H9 (cell line): ENCODE results near the gene POLDIP3. TPM values are rescaled to one million over a fixed set of nuclear protein-coding genes. Genes with fewer than 3 reads are reported as not detected.
A peak's percentile ranks its signal among the peaks of the same experiment; 100 is the strongest.

Source experiments
- DNase-seq: peaks from one replicate; pipeline ENCODE4 v3.0.0-alpha.2; 2017
- H2AFZ ChIP-seq: one replicate; pipeline ENCODE4 v1.6.1; 2013; ENCODE audit warnings: mild to moderate bottlenecking, low read length, control low read depth, moderate library complexity
- H2AK5ac ChIP-seq: 2 replicates; pipeline ENCODE4 v1.6.1; 2013; ENCODE audit warnings: low read length, control low read depth, mixed read lengths; ENCODE audit not compliant: insufficient read length
- H2BK120ac ChIP-seq: one replicate; pipeline ENCODE4 v1.6.1; 2013; ENCODE audit warnings: low read depth, mild to moderate bottlenecking, low read length, control low read depth, inconsistent platforms; ENCODE audit not compliant: poor library complexity, severe bottlenecking
- H2BK12ac ChIP-seq: 2 replicates; pipeline ENCODE4 v1.6.1; 2013; ENCODE audit warnings: low read length, control low read depth, mixed read lengths, low read depth; ENCODE audit not compliant: insufficient read length
- H2BK15ac ChIP-seq: 2 replicates; pipeline ENCODE4 v1.6.1; 2013; ENCODE audit warnings: low read depth, low read length, control low read depth
- H2BK20ac ChIP-seq: one replicate; pipeline ENCODE4 v1.6.1; 2013; ENCODE audit warnings: low read depth, mild to moderate bottlenecking, low read length, control low read depth, inconsistent platforms; ENCODE audit not compliant: poor library complexity, severe bottlenecking
- H2BK5ac ChIP-seq: 2 replicates; pipeline ENCODE4 v1.6.1; 2013; ENCODE audit warnings: low read length, control low read depth, mixed read lengths; ENCODE audit not compliant: insufficient read length
- H3K14ac ChIP-seq: 2 replicates; pipeline ENCODE4 v1.6.1; 2013; ENCODE audit warnings: low read length, control low read depth; ENCODE audit not compliant: insufficient read depth
- H3K18ac ChIP-seq: 2 replicates; pipeline ENCODE4 v1.6.1; 2013; ENCODE audit warnings: low read depth, mild to moderate bottlenecking, mixed read lengths, low read length, control low read depth; ENCODE audit not compliant: insufficient read length
- H3K23ac ChIP-seq: 2 replicates; pipeline ENCODE4 v1.6.1; 2013; ENCODE audit warnings: low read length, control low read depth, mixed read lengths, low read depth; ENCODE audit not compliant: insufficient read length
- H3K23me2 ChIP-seq: 2 replicates; pipeline ENCODE4 v1.6.1; 2013; ENCODE audit warnings: low read depth, mild to moderate bottlenecking, mixed read lengths, low read length, control low read depth; ENCODE audit not compliant: insufficient read length, poor library complexity, severe bottlenecking
- H3K27ac ChIP-seq: 2 replicates; pipeline ENCODE4 v1.5.1; 2013; ENCODE audit warnings: low read length, control low read depth, mixed read lengths, low read depth; ENCODE audit not compliant: insufficient read length
- H3K27me3 ChIP-seq: 2 replicates; pipeline ENCODE4 v1.6.1; 2013; ENCODE audit warnings: low read length, control low read depth, inconsistent platforms; ENCODE audit not compliant: insufficient read depth
- H3K4ac ChIP-seq: 2 replicates; pipeline ENCODE4 v1.6.1; 2013; ENCODE audit warnings: low read depth, mild to moderate bottlenecking, control low read depth, inconsistent platforms, low read length, moderate library complexity
- H3K4me1 ChIP-seq: 2 replicates; pipeline ENCODE4 v1.6.1; 2013; ENCODE audit warnings: low read length, control low read depth, inconsistent platforms; ENCODE audit not compliant: insufficient read depth
- H3K4me2 ChIP-seq: 2 replicates; pipeline ENCODE4 v1.6.1; 2013; ENCODE audit warnings: low read length, control low read depth, mixed read lengths; ENCODE audit not compliant: insufficient read length, insufficient read depth
- H3K56ac ChIP-seq: 2 replicates; pipeline ENCODE4 v1.6.1; 2013; ENCODE audit warnings: low read depth, mild to moderate bottlenecking, mixed read lengths, low read length, control low read depth; ENCODE audit not compliant: insufficient read length
- H3K79me1 ChIP-seq: 2 replicates; pipeline ENCODE4 v1.6.1; 2013; ENCODE audit warnings: low read depth, mild to moderate bottlenecking, moderate library complexity, low read length, control low read depth, inconsistent platforms; ENCODE audit not compliant: insufficient read depth, poor library complexity, severe bottlenecking
- H3K79me2 ChIP-seq: 2 replicates; pipeline ENCODE4 v1.6.1; 2013; ENCODE audit warnings: low read length, control low read depth, inconsistent platforms; ENCODE audit not compliant: insufficient read depth
- H3K9ac ChIP-seq: 2 replicates; pipeline ENCODE4 v1.6.1; 2013; ENCODE audit warnings: low read length, control low read depth, mixed read lengths; ENCODE audit not compliant: insufficient read length; ENCODE audit errors: extremely low read depth
- H3K9me3 ChIP-seq: one replicate; pipeline ENCODE4 v1.6.1; 2013; ENCODE audit warnings: low read depth, low read length, inconsistent platforms; ENCODE audit not compliant: control insufficient read depth
- H3T11ph ChIP-seq: one replicate; pipeline ENCODE4 v1.6.1; 2013; ENCODE audit warnings: mild to moderate bottlenecking, low read length, control low read depth, inconsistent platforms
- H4K20me1 ChIP-seq: one replicate; pipeline ENCODE4 v1.6.1; 2013; ENCODE audit not compliant: control insufficient read depth, insufficient read length, insufficient read depth
- H4K5ac ChIP-seq: 2 replicates; pipeline ENCODE4 v1.6.1; 2013; ENCODE audit warnings: low read depth, mild to moderate bottlenecking, mixed read lengths, low read length, control low read depth; ENCODE audit not compliant: insufficient read length
- H4K8ac ChIP-seq: replicated peaks from 2 replicates; pipeline ENCODE4 v1.6.1; 2013; ENCODE audit warnings: low read length, control low read depth, mixed read lengths, low read depth; ENCODE audit not compliant: insufficient read length
- H4K91ac ChIP-seq: 2 replicates; pipeline ENCODE4 v1.6.1; 2013; ENCODE audit warnings: low read depth, mild to moderate bottlenecking, moderate library complexity, mixed read lengths, low read length, control low read depth; ENCODE audit not compliant: insufficient read length
- H3K27ac Mint-ChIP-seq, 3 experiments: 2 replicates in 2 of 3; 3 replicates in 1 of 3; pipeline ENCODE4 v1.8.0; 2020 to 2021; ENCODE audit warnings: mixed read lengths in 3 of 3, mild to moderate bottlenecking in 1 of 3, moderate library complexity in 1 of 3
- H3K27me3 Mint-ChIP-seq: 2 replicates; pipeline ENCODE4 v1.8.0; 2021; ENCODE audit warnings: low read depth, mild to moderate bottlenecking, moderate library complexity, mixed read lengths
- H3K36me3 Mint-ChIP-seq, 3 experiments: 2 replicates in 2 of 3; 3 replicates in 1 of 3; pipeline ENCODE4 v1.8.0; 2020 to 2021; ENCODE audit warnings: low read depth in 3 of 3, mixed read lengths in 3 of 3; ENCODE audit not compliant: insufficient read depth in 1 of 3
- H3K4me1 Mint-ChIP-seq, 2 experiments: 2 replicates each; pipeline ENCODE4 v1.8.0; 2020; ENCODE audit warnings: mixed read lengths in 2 of 2
- H3K4me3 Mint-ChIP-seq, 2 experiments: 2 replicates in 1 of 2; 3 replicates in 1 of 2; pipeline ENCODE4 v1.8.0; 2020 to 2021; ENCODE audit warnings: mild to moderate bottlenecking in 2 of 2, mixed read lengths in 2 of 2, moderate library complexity in 1 of 2
- H3K9me3 Mint-ChIP-seq, 2 experiments: 2 replicates in 1 of 2; 3 replicates in 1 of 2; pipeline ENCODE4 v1.8.0; 2020; ENCODE audit warnings: mild to moderate bottlenecking in 2 of 2, mixed read lengths in 2 of 2, moderate library complexity in 1 of 2
- CTCF ChIP-seq: fragments of 200-600 bp; sonication (generic); conservative IDR thresholded peaks from 3 replicates; pipeline ENCODE4 v1.8.0; 2021; ENCODE audit warnings: antibody characterized with exemption, mild to moderate bottlenecking
- WGBS: extraction: QIAGEN DNeasy Blood & Tissue Kit; methylation state at CpG from one replicate; pipeline ENCODE4 v1.1.7; 2013; ENCODE audit warnings: missing lambda C conversion rate, low lambda C conversion rate, mixed read lengths; ENCODE audit not compliant: insufficient read length; ENCODE audit errors: extremely low coverage; 5-methylcytosine and 5-hydroxymethylcytosine counted together
- total RNA-seq: library from RNA; stranded (reverse); gene quantifications from 2 replicates; pipeline ENCODE4 v1.2.1, GENCODE V29; 2021

Gene POLDIP3
- total RNA-seq, 1 experiment from 2014 or later: 90.8 TPM

GRCh38 chr22:42587588-42588175 is 27.0 kb downstream of the POLDIP3 start:
- Histone ChIP-seq H4K5ac (no peak overlapping the region), H4K91ac (no peak overlapping the region), H4K20me1 (no peaks in the 10 kb centered on the region), H3K14ac (no peak overlapping the region), H2BK15ac (no peak overlapping the region), H3K4me1 (no peaks in the 10 kb centered on the region), H3K4me2 (no peak overlapping the region), H3T11ph (no peak overlapping the region), H3K27me3 (no peaks in the 10 kb centered on the region), H2AK5ac (no peak overlapping the region), H3K9ac (no peak overlapping the region), H3K23ac (no peak overlapping the region), H2BK5ac (no peak overlapping the region), H3K4ac (no peak overlapping the region), H2BK20ac (no peak overlapping the region), H3K18ac (no peak overlapping the region), H3K27ac (no peak overlapping the region), H3K23me2 (no peaks in the 10 kb centered on the region), H2BK120ac (no peak overlapping the region), H4K8ac (no peak overlapping the region), H3K9me3 (no peaks in the 10 kb centered on the region), H2AFZ (no peak overlapping the region), H2BK12ac (no peak overlapping the region), H3K79me1 (no peaks in the 10 kb centered on the region), H3K56ac (no peak overlapping the region), H3K79me2 (no peaks in the 10 kb centered on the region)
- Mint-ChIP-seq H3K36me3 (peaks cover 39 to 89% (median 82%) of the 10 kb centered on the region in 3 experiments), H3K27ac (peak overlapping the region in 1 of 3 experiments; percentile 29; a peak in 1 of 7 replicates), H3K27me3 (no peaks in the 10 kb centered on the region), H3K4me1 (peaks cover 0 to under 1% of the 10 kb centered on the region in 2 experiments; a peak in 1 of 4 replicates), H3K4me3 (no peak overlapping the region), H3K9me3 (no peaks in the 10 kb centered on the region; a peak in 1 of 5 replicates)
- DNase-seq: no peak
- TF ChIP-seq CTCF: no peak
- no CpG with 5 or more reads among the region's 5 CpGs for WGBS
